ENCODE measurements around the gene NUAK2.

DNA sequence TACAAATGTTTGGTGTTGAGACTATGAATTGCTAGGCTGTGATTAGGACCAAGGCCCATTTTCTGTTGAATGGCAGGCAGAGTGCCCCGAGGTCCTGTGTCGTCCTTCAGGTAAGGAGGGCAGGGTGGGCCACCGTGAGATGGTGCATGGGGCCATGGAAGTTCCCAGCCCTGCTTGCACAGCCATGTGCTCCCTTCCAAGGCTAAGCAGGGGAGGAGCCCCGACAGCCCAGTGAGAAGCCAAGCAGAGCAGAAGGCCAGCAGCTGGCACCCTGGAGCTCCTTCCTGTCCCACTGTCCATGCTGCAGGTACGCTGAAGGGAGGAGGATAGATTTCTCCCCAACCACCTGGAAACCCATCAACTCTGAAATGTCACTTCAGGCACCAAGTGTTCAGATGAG is 8.2 kb upstream of the NUAK2 start:
- TF ChIP-seq POLR2AphosphoS5 (IDR thresholded peaks at IDR 0.05) (no peak), CTCF (IDR thresholded peaks at IDR 0.05) (no peak)

Measured in esophagus muscularis mucosa (tissue), 3 donors.